Measurements from ENCODE around the gene TOP3A. TPM values are rescaled to one million over a fixed set of nuclear protein-coding genes. Genes with fewer than 3 reads are reported as not detected.

TOP3A gene
- total RNA-seq, 1 experiment from 2014 or later: 68.7 TPM

- Histone ChIP-seq H3K14ac (ENCODE audit: insufficient read depth, low read length) (no peak overlapping the region), H3K18ac (ENCODE audit: insufficient read length, low read depth, low read length) (no peak overlapping the region), H3K23me2 (ENCODE audit: insufficient read length, low read depth, low read length, poor library complexity, severe bottlenecking) (peaks cover 6% of the 10 kb centered on the region), H2AK5ac (ENCODE audit: insufficient read length, low read length) (no peak overlapping the region), H3K4ac (ENCODE audit: low read depth, low read length) (no peak overlapping the region), H2BK12ac (ENCODE audit: insufficient read length, low read depth, low read length) (no peak overlapping the region), H3K56ac (ENCODE audit: insufficient read length, low read depth, low read length) (no peak overlapping the region), H4K5ac (ENCODE audit: insufficient read length, low read depth, low read length) (no peak overlapping the region), H2BK15ac (ENCODE audit: low read depth, low read length) (no peak overlapping the region), H2AFZ (ENCODE audit: low read length) (no peak overlapping the region), H3K79me1 (ENCODE audit: insufficient read depth, low read depth, low read length, poor library complexity, severe bottlenecking) (no peaks in the 10 kb centered on the region), H3K9ac (ENCODE audit: extremely low read depth, insufficient read length, low read length) (no peak overlapping the region), H2BK20ac (ENCODE audit: low read depth, low read length, poor library complexity, severe bottlenecking) (no peak overlapping the region), H3K4me2 (ENCODE audit: insufficient read depth, insufficient read length, low read length) (no peak overlapping the region), H4K8ac (replicated peaks; ENCODE audit: insufficient read length, low read depth, low read length) (no peak overlapping the region), H4K20me1 (ENCODE audit: control insufficient read depth, insufficient read depth, insufficient read length) (no peaks in the 10 kb centered on the region), H3K27ac (ENCODE audit: insufficient read length, low read depth, low read length) (no peak overlapping the region), H2BK120ac (ENCODE audit: low read depth, low read length, poor library complexity, severe bottlenecking) (no peak overlapping the region), H4K91ac (ENCODE audit: insufficient read length, low read depth, low read length) (no peak overlapping the region), H3K27me3 (ENCODE audit: insufficient read depth, low read length) (no peaks in the 10 kb centered on the region), H3T11ph (ENCODE audit: low read length) (no peak overlapping the region), H2BK5ac (ENCODE audit: insufficient read length, low read length) (no peak overlapping the region), H3K23ac (ENCODE audit: insufficient read length, low read depth, low read length) (no peak overlapping the region), H3K79me2 (ENCODE audit: insufficient read depth, low read length) (no peaks in the 10 kb centered on the region; the same call in 1 of the 2 replicates), H3K9me3 (ENCODE audit: control insufficient read depth, low read depth, low read length) (no peaks in the 10 kb centered on the region), H3K4me1 (ENCODE audit: insufficient read depth, low read length) (no peaks in the 10 kb centered on the region)
- Mint-ChIP-seq H3K36me3 (ENCODE audit: insufficient read depth in 1 of 3, low read depth in 3 of 3) (peaks cover 29 to 66% (median 65%) of the 10 kb centered on the region in 3 experiments; a peak in 6 of 7 replicates), H3K27me3 (ENCODE audit: low read depth) (no peaks in the 10 kb centered on the region), H3K4me1 (peaks cover 22 to 33% of the 10 kb centered on the region in 2 experiments), H3K27ac (0 out of 7 replicates have a peak overlapping the region, but pooled peaks of 2 of the 3 experiments have one; percentile 15 to 23), H3K9me3 (no peaks in the 10 kb centered on the region), H3K4me3 (no peak overlapping the region)
- TF ChIP-seq CTCF (conservative IDR thresholded peaks at IDR 0.05): peak; percentile 49
- no peak for DNase-seq
- no CpG with 5 or more reads among the region's 8 CpGs for WGBS (ENCODE audit: extremely low coverage, insufficient read length, low lambda C conversion rate)
These were observed 59.7 kb downstream of the TOP3A start for GRCh38 chr17:18254888-18255649.
